Chondrocyte (in vitro differentiated cells): ENCODE data around the gene ECEL1. TPM values are rescaled to one million over a fixed set of nuclear protein-coding genes. Genes with fewer than 3 reads are reported as not detected.

Experiments
- DNase-seq: peaks from one replicate; pipeline ENCODE4 v3.0.0; 2021; ENCODE audit warnings: mixed read lengths, low spot score
- H3K27ac Mint-ChIP-seq: one replicate; pipeline ENCODE4 v1.8.0; 2021; ENCODE audit warnings: mild to moderate bottlenecking, moderate library complexity, mixed read lengths; ENCODE audit not compliant: unreplicated experiment
- H3K27me3 Mint-ChIP-seq: 2 replicates; pipeline ENCODE4 v1.8.0; 2021; ENCODE audit warnings: low read depth, mixed read lengths
- H3K36me3 Mint-ChIP-seq: 2 replicates; pipeline ENCODE4 v1.8.0; 2021; ENCODE audit warnings: low read depth, mixed read lengths
- H3K4me1 Mint-ChIP-seq: 2 replicates; pipeline ENCODE4 v1.8.0; 2021; ENCODE audit warnings: low read depth, mild to moderate bottlenecking, mixed read lengths
- H3K4me3 Mint-ChIP-seq: one replicate; pipeline ENCODE4 v1.8.0; 2021; ENCODE audit warnings: mild to moderate bottlenecking, moderate library complexity, mixed read lengths; ENCODE audit not compliant: unreplicated experiment
- H3K9me3 Mint-ChIP-seq: 2 replicates; pipeline ENCODE4 v1.8.0; 2021; ENCODE audit warnings: low read depth, mixed read lengths
- CTCF ChIP-seq: fragments of 200-600 bp; sonication (generic); IDR thresholded peaks from 2 replicates; pipeline ENCODE4 v1.5.0; 2021; ENCODE audit warnings: antibody characterized with exemption, mild to moderate bottlenecking, moderate library complexity
- total RNA-seq: library from RNA; stranded (reverse); gene quantifications from 3 replicates; pipeline ENCODE4 v1.2.1, GENCODE V29; 2021

Gene ECEL1
- total RNA-seq, 1 donor from 2014 or later = 0.12 TPM

GRCh38 chr2:232477751-232478510 lies 9.7 kb downstream of the ECEL1 start:
- H3K9me3 Mint-ChIP-seq = peaks cover under 1% of the 10 kb centered on the region
- H3K36me3 Mint-ChIP-seq = peaks cover under 1% of the 10 kb centered on the region
- no peaks in the 10 kb centered on the region for H3K4me1 Mint-ChIP-seq
- H3K27me3 Mint-ChIP-seq = peaks cover 50% of the 10 kb centered on the region
- H3K4me3 Mint-ChIP-seq = no peak overlapping the region
- DNase-seq = peak; percentile 57
- no peak for TF ChIP-seq CTCF
- H3K27ac Mint-ChIP-seq = no peak overlapping the region

GRCh38 chr2:232476791-232477190 lies 10.8 kb downstream of the ECEL1 start:
- Mint-ChIP-seq H3K9me3 (peaks cover 12% of the 10 kb centered on the region), H3K4me1 (no peaks in the 10 kb centered on the region), H3K27me3 (peaks cover 53% of the 10 kb centered on the region), H3K4me3 (no peak overlapping the region), H3K36me3 (peaks cover 9% of the 10 kb centered on the region), H3K27ac (no peak overlapping the region)
- peak; percentile 68 for DNase-seq
- no peak for TF ChIP-seq CTCF

- Mint-ChIP-seq H3K9me3 (peaks cover 18% of the 10 kb centered on the region), H3K36me3 (peaks cover 9% of the 10 kb centered on the region), H3K27me3 (peaks cover 55% of the 10 kb centered on the region), H3K4me1 (no peaks in the 10 kb centered on the region), H3K27ac (no peak overlapping the region), H3K4me3 (no peak overlapping the region)
- no peak for TF ChIP-seq CTCF
- peak; percentile 4 for DNase-seq
Observed at GRCh38 chr2:232476045-232476444, 11.6 kb downstream of the ECEL1 start.

- Mint-ChIP-seq H3K4me1 (no peaks in the 10 kb centered on the region), H3K9me3 (peaks cover 18% of the 10 kb centered on the region), H3K27ac (no peak overlapping the region), H3K27me3 (peaks cover 65% of the 10 kb centered on the region), H3K36me3 (peaks cover 9% of the 10 kb centered on the region), H3K4me3 (no peak overlapping the region)
- peak; percentile 3 for DNase-seq
- TF ChIP-seq CTCF = no peak
Observed at GRCh38 chr2:232473467-232473890, 14.2 kb downstream of the ECEL1 start.

GRCh38 chr2:232466221-232466620 lies 21.4 kb downstream of the ECEL1 start:
- Mint-ChIP-seq H3K27me3 (peaks cover 33% of the 10 kb centered on the region), H3K36me3 (no peaks in the 10 kb centered on the region), H3K27ac (no peak overlapping the region), H3K4me1 (peaks cover 12% of the 10 kb centered on the region), H3K4me3 (no peak overlapping the region), H3K9me3 (no peaks in the 10 kb centered on the region)
- no peak for TF ChIP-seq CTCF
- DNase-seq = no peak
